ENCODE data around the gene CDC42BPA.

DNA sequence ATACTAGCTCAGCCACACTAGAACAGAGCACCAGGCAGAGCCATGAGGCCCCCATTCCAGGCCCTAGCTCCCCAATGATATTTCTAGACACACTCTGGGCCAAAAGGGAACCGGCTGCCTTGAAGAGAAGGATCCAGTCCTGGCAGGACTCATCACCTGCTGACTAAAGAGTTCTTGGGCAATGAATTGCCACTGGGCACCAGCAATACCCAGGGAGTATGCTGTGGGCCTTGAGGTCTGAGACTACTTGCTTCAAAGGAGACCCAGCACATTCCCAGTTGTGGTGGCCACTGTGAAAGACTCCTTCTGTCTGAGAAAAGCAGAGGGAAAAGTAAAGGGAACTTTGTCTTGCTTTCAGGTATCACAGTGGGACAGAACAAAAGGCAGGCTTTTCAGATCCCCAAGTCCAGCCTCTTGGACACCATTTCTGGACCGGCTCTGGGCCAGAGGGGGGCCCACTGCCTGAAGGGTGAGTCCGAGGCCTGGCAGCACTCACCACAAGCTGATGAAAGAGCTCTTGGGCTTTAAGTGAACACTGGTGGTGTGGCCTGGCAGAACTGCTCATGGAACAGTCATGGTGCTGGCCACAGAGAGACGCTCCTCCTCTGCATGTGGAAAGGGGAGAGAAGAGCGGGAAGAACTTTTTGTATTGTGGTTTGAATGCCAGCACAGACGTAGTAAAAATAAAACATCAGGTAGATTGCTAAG lies 72.5 kb downstream of the CDC42BPA start:
- no peak for TF ChIP-seq EZH2 (IDR thresholded peaks at IDR 0.05; ENCODE audit: borderline replicate concordance, insufficient read depth, low read length, poor library complexity, severe bottlenecking)
- TF ChIP-seq POLR2AphosphoS5 (IDR thresholded peaks at IDR 0.05) = no peak
- TF ChIP-seq, protein P1, sequence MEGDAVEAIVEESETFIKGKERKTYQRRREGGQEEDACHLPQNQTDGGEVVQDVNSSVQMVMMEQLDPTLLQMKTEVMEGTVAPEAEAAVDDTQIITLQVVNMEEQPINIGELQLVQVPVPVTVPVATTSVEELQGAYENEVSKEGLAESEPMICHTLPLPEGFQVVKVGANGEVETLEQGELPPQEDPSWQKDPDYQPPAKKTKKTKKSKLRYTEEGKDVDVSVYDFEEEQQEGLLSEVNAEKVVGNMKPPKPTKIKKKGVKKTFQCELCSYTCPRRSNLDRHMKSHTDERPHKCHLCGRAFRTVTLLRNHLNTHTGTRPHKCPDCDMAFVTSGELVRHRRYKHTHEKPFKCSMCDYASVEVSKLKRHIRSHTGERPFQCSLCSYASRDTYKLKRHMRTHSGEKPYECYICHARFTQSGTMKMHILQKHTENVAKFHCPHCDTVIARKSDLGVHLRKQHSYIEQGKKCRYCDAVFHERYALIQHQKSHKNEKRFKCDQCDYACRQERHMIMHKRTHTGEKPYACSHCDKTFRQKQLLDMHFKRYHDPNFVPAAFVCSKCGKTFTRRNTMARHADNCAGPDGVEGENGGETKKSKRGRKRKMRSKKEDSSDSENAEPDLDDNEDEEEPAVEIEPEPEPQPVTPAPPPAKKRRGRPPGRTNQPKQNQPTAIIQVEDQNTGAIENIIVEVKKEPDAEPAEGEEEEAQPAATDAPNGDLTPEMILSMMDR (IDR thresholded peaks at IDR 0.05; ENCODE audit: poor library complexity, severe bottlenecking) = no peak
